ENCODE measurements around the gene FBN1. TPM values are rescaled to one million over a fixed set of nuclear protein-coding genes. Genes with fewer than 3 reads are reported as not detected.

FBN1 gene
- total RNA-seq, 2 donors from 2014 or later: 5.5 to 5.9 TPM

- TF ChIP-seq CTCF (conservative IDR thresholded peaks at IDR 0.05): no peak
- Histone ChIP-seq H3K36me3 (ENCODE audit: control insufficient read depth, insufficient read depth, low read length) (peaks cover 11% of the 10 kb centered on the region), H3K27me3 (ENCODE audit: control insufficient read depth, insufficient read depth, low read length, poor library complexity, severe bottlenecking) (no peaks in the 10 kb centered on the region), H3K27ac (ENCODE audit: low read depth, low read length) (no peak overlapping the region), H3K4me1 (ENCODE audit: control insufficient read depth, insufficient read depth, low read length) (no peaks in the 10 kb centered on the region), H3K9ac (ENCODE audit: extremely low read depth, low read length, poor library complexity, severe bottlenecking) (no peak overlapping the region), H3K9me3 (ENCODE audit: control insufficient read depth, low read length) (no peaks in the 10 kb centered on the region), H3K4me3 (ENCODE audit: low read length) (no peak overlapping the region)
- H3K27ac Mint-ChIP-seq: no peak overlapping the region
- whole genome bisulfite sequencing, 2 experiments (ENCODE audit: insufficient coverage in 1 of 2, insufficient read length in 1 of 2): 85 to 94% methylated on average over 2 of the region's 2 CpGs
- H3K27me3 Mint-ChIP-seq (ENCODE audit: insufficient read depth): no peaks in the 10 kb centered on the region
- H3K9me3 Mint-ChIP-seq: no peaks in the 10 kb centered on the region
- no peak for DNase-seq
- no peaks in the 10 kb centered on the region for H3K36me3 Mint-ChIP-seq (ENCODE audit: low read depth)
- H3K4me3 Mint-ChIP-seq: no peak overlapping the region
- peaks cover 8% of the 10 kb centered on the region for H3K4me1 Mint-ChIP-seq
Measured at GRCh38 chr15:48442011-48442410, 203.5 kb downstream of the FBN1 start.

GRCh38 chr15:48440084-48440483, 205.4 kb downstream of the FBN1 start:
- Histone ChIP-seq H3K36me3 (ENCODE audit: control insufficient read depth, insufficient read depth, low read length) (peaks cover 19% of the 10 kb centered on the region), H3K27ac (ENCODE audit: low read depth, low read length) (no peak overlapping the region), H3K27me3 (ENCODE audit: control insufficient read depth, insufficient read depth, low read length, poor library complexity, severe bottlenecking) (no peaks in the 10 kb centered on the region), H3K9me3 (ENCODE audit: control insufficient read depth, low read length) (no peaks in the 10 kb centered on the region), H3K4me3 (ENCODE audit: low read length) (no peak overlapping the region), H3K4me1 (ENCODE audit: control insufficient read depth, insufficient read depth, low read length) (no peaks in the 10 kb centered on the region), H3K9ac (ENCODE audit: extremely low read depth, low read length, poor library complexity, severe bottlenecking) (no peak overlapping the region)
- 14 to 42% methylated on average over 1 to 3 of the region's 3 CpGs for WGBS, 2 experiments (ENCODE audit: insufficient coverage in 1 of 2, insufficient read length in 1 of 2)
- Mint-ChIP-seq H3K4me1 (peaks cover 8% of the 10 kb centered on the region), H3K9me3 (no peaks in the 10 kb centered on the region), H3K27me3 (ENCODE audit: insufficient read depth) (no peaks in the 10 kb centered on the region), H3K4me3 (no peak overlapping the region), H3K27ac (peak overlapping the region; percentile 2), H3K36me3 (ENCODE audit: low read depth) (no peaks in the 10 kb centered on the region)
- TF ChIP-seq CTCF (conservative IDR thresholded peaks at IDR 0.05): no peak
- peak; percentile 85 for DNase-seq

GRCh38 chr15:48437178-48437577, 208.3 kb downstream of the FBN1 start:
- no peaks in the 10 kb centered on the region for H3K27me3 ChIP-seq (ENCODE audit: control insufficient read depth, insufficient read depth, low read length, poor library complexity, severe bottlenecking)
- H3K4me3 ChIP-seq (ENCODE audit: low read length): no peak overlapping the region
- peaks cover 14% of the 10 kb centered on the region for H3K36me3 ChIP-seq (ENCODE audit: control insufficient read depth, insufficient read depth, low read length)
- 100% methylated on average over 3 of the region's 3 CpGs; no CpG with 5 or more reads in 1 of the 2 experiments for WGBS, 2 experiments (ENCODE audit: insufficient coverage in 1 of 2, insufficient read length in 1 of 2)
- H3K36me3 Mint-ChIP-seq (ENCODE audit: low read depth): no peaks in the 10 kb centered on the region
- no peak overlapping the region for H3K9ac ChIP-seq (ENCODE audit: extremely low read depth, low read length, poor library complexity, severe bottlenecking)
- H3K9me3 ChIP-seq (ENCODE audit: control insufficient read depth, low read length): no peaks in the 10 kb centered on the region
- no peak overlapping the region for H3K27ac Mint-ChIP-seq
- H3K4me1 ChIP-seq (ENCODE audit: control insufficient read depth, insufficient read depth, low read length): no peaks in the 10 kb centered on the region
- DNase-seq: no peak
- no peak overlapping the region for H3K4me3 Mint-ChIP-seq
- no peak for TF ChIP-seq CTCF (conservative IDR thresholded peaks at IDR 0.05)
- H3K4me1 Mint-ChIP-seq: peaks cover 8% of the 10 kb centered on the region
- H3K27me3 Mint-ChIP-seq (ENCODE audit: insufficient read depth): no peaks in the 10 kb centered on the region
- no peak overlapping the region for H3K27ac ChIP-seq (ENCODE audit: low read depth, low read length)
- no peaks in the 10 kb centered on the region for H3K9me3 Mint-ChIP-seq
